HEK293 (cell line): Measurements from ENCODE around the gene SMIM30.

ENCODE experiments used
- CTCF ChIA-PET: fragments of 350-600 bp; formaldehyde crosslinking; extraction: SDS; loops from one replicate; lab custom pipeline; 2021; ENCODE audit warnings: antibody characterized with exemption; lab: Yijun Ruan, JAX
- POLR2A ChIA-PET: fragments of 300-600 bp; formaldehyde crosslinking; extraction: SDS; loops from one replicate; lab custom pipeline; 2020; ENCODE audit warnings: antibody characterized with exemption, inconsistent platforms; lab: Yijun Ruan, JAX
- H3K27ac ChIP-seq: fragments of 200-500 bp; sonication (Bioruptor generic); 2 replicates; pipeline ENCODE4 v1.5.1; 2014; ENCODE audit warnings: low read depth, low read length, control low read depth, inconsistent platforms; ENCODE audit errors: extremely low read depth
- H3K36me3 ChIP-seq, 2 experiments: fragments of 200-500 bp in 1 of 2; sonication (Bioruptor generic) in 1 of 2; 1 replicate in 1 of 2; 2 replicates in 1 of 2; pipeline ENCODE4 v1.5.1; 2014 to 2017; ENCODE audit warnings: inconsistent platforms in 2 of 2, low read length in 2 of 2; ENCODE audit not compliant: control insufficient read depth in 2 of 2, insufficient read depth in 1 of 2
- H3K4me1 ChIP-seq: fragments of 200-500 bp; sonication (Bioruptor generic); 2 replicates; pipeline ENCODE4 v1.5.1; 2014; ENCODE audit warnings: mild to moderate bottlenecking, low read length, inconsistent platforms; ENCODE audit not compliant: control insufficient read depth, insufficient read depth
- H3K4me3 ChIP-seq: 2 replicates; pipeline ENCODE4 v1.5.1; 2011; ENCODE audit warnings: low read depth, mild to moderate bottlenecking, control low read depth, low read length, moderate library complexity
- H3K9me3 ChIP-seq: fragments of 200-500 bp; sonication (Bioruptor generic); 2 replicates; pipeline ENCODE4 v1.5.1; 2014; ENCODE audit warnings: low read depth, low read length, inconsistent platforms; ENCODE audit not compliant: control insufficient read depth, insufficient read depth
- ZNF146 ChIP-seq: fragments of 450-650 bp; formaldehyde crosslinking; IDR thresholded peaks from 2 replicates; pipeline ENCODE4 v1.5.1; 2016; ENCODE audit warnings: missing biosample characterization, missing genetic modification characterization

Gene SMIM30

GRCh38 chr7:113071465-113071864 is 46.9 kb downstream of the SMIM30 start:
- CTCF ChIA-PET = interaction anchor here (0.6 kb wide), 1 partner anchor 86 kb away, joined by 3 read pairs; no protein-coding TSS in a partner anchor

More at GRCh38 chr7:113071465-113071864, 46.9 kb downstream of the SMIM30 start:
- POLR2A ChIA-PET = no interaction called here
- Histone ChIP-seq H3K27ac (no peak overlapping the region), H3K4me3 (no peak overlapping the region), H3K4me1 (no peaks in the 10 kb centered on the region), H3K9me3 (no peaks in the 10 kb centered on the region), H3K36me3 (no peaks in the 10 kb centered on the region)
- TF ChIP-seq ZNF146 = no peak
